Measurements from ENCODE around the gene MRPL37.

MRPL37 gene

DNA sequence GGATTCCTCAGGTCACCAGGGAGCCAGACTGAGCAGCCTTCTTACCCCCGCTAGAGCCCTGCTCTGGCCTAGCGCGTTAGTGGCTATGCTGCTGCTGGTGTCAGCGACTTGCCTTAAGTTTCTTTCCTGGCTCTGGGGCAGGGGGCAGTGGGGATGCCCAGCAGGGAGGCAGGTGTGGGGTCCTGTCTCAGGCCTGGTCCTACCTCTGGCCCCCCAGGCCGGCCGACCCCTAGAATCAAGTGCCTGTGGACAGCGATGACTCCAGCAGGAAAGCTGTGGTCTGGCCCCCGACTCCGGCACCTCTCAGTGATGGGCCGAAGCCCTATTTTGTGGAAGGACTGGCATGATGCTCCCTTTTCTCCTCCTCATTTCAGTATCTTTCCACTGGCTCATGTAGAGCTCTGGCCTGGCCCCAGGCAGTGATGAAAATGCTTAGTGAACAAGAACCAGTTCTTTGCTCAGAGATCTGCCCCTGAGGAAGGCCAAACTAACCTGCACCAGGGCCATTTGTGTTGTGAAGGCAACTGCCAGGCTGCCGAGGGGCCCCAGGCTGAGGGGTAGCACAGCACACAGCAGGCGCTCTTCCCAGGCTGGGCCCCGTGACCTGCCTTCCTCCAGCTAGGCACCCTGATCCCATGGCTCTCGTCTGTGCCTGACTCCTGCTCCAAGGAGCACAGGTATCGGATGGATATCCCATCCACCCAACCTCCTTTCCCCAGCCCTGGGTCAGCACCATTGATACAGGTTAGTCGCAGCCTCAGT is 23.7 kb downstream of the MRPL37 start:
- TF ChIP-seq ZNF384 (IDR thresholded peaks at IDR 0.05), result no peak
- TF ChIP-seq HDGF (IDR thresholded peaks at IDR 0.05; ENCODE audit: borderline replicate concordance), result no peak
- TF ChIP-seq ELF4 (IDR thresholded peaks at IDR 0.05), result no peak
- POLR2A ChIA-PET, result no interaction called here
- CTCF ChIA-PET, result no interaction called here
- no peak for DNase-seq (ENCODE audit: extremely low spot score)

- TF ChIP-seq CTBP1 (IDR thresholded peaks at IDR 0.05; ENCODE audit: borderline replicate concordance) (no peak), L3MBTL2 (conservative IDR thresholded peaks at IDR 0.05) (no peak), SUZ12 (IDR thresholded peaks at IDR 0.05) (no peak), FOXM1 (IDR thresholded peaks at IDR 0.05; ENCODE audit: borderline replicate concordance) (no peak), TARDBP (IDR thresholded peaks at IDR 0.05) (no peak), FOXK2 (IDR thresholded peaks at IDR 0.05) (no peak), HDGF (IDR thresholded peaks at IDR 0.05; ENCODE audit: borderline replicate concordance) (no peak), BHLHE40 (IDR thresholded peaks at IDR 0.05; ENCODE audit: borderline replicate concordance) (no peak), ARNT (IDR thresholded peaks at IDR 0.05) (no peak), FOXA1 (IDR thresholded peaks at IDR 0.05) (no peak), SP1 (IDR thresholded peaks at IDR 0.05) (no peak), LEF1 (IDR thresholded peaks at IDR 0.05; ENCODE audit: borderline replicate concordance) (no peak), ZNF384 (IDR thresholded peaks at IDR 0.05) (no peak), NFRKB (IDR thresholded peaks at IDR 0.05) (no peak), PKNOX1 (IDR thresholded peaks at IDR 0.05) (no peak), ELF4 (IDR thresholded peaks at IDR 0.05) (no peak)
- CTCF ChIA-PET, result no interaction called here
- POLR2A ChIA-PET, result no interaction called here
- no peak for DNase-seq (ENCODE audit: extremely low spot score)
Observed at GRCh38 chr1:54224233-54224632, 24.3 kb downstream of the MRPL37 start.

DNA sequence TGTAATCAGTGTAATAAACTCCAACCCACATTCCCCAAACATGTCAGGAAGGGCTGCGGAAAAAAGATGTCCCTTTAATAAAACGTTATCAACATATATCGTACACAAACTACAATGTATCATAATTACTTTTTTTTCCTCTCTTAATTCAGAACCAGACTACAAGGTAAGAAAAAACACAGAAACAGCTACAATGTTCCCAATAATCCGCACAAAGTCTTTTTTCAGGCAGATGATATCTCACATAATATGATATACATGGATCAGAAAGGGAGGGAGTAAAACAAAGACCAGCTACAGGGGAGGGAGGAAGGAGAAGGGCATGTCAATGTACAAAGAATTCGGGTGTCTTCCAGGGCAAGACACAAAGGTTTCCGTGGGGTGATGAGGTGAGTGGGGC is 25.4 kb downstream of the MRPL37 start:
- POLR2A ChIA-PET, result no interaction called here
- DNase-seq (ENCODE audit: extremely low spot score), result no peak
- CTCF ChIA-PET, result no interaction called here
- TF ChIP-seq CTBP1 (IDR thresholded peaks at IDR 0.05; ENCODE audit: borderline replicate concordance) (no peak), LEF1 (IDR thresholded peaks at IDR 0.05; ENCODE audit: borderline replicate concordance) (no peak), ARNT (IDR thresholded peaks at IDR 0.05) (no peak), ELF4 (IDR thresholded peaks at IDR 0.05) (no peak)

DNA sequence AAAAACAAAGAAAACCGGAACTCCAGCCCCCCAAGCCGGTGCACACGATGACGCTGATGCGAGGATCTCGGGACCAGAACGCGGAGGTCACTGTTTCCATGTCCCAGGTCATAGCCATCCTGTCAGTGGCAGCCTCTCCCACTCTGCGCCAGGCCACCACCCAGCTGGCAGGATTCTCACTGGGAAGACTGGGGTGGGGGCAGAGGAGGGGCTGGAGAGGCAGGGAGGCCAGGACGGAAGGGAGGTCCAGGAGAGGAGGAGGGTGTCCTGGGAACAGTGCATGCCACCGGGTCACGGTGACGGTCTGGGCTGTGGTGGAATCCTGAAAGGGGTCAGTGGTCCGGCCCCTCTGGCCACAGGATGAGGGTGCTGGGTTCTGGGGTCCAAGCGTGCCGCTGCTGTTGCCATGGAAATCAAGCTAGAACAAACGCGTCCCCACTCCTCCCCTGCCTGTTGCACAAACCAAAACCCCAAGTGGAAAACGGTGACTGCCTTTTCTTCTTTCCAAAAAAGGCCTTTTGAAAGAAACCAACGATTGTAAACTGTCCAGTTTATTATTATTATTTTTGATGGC is 26.1 kb downstream of the MRPL37 start:
- TF ChIP-seq FOXM1 (IDR thresholded peaks at IDR 0.05; ENCODE audit: borderline replicate concordance) (no peak), LEF1 (IDR thresholded peaks at IDR 0.05; ENCODE audit: borderline replicate concordance) (no peak), ELF4 (IDR thresholded peaks at IDR 0.05) (no peak)
- DNase-seq (ENCODE audit: extremely low spot score), result no peak
- POLR2A ChIA-PET, result no interaction called here
- CTCF ChIA-PET, result no interaction called here

DNA sequence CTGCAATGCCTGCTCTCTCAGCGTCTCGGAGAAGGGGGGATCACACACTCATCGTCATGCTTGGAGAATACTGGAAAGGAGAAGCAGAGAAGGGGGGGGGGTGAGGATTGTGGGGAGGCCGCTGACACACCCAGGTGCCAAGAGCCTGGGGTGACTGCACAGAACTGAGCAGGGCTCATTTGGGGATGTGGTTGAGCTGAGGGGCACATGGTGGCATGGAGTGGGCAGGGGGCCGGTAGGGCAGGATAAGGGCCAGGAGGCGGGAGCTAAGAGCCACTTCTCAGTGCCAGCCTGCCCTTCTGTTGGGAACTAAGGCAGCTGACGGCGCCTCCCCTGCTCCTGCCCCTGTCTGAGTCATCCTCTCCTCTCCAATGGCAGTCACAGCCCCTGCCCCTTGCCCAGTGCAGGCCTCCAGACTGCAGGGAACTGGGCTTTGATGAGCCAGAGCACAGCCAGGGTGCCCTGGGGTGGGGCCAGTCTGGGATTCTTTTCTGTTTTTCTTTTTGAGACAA is 27.2 kb downstream of the MRPL37 start:
- ChIA-PET POLR2A (interaction anchor here (0.7 kb wide), 1 partner anchor 179 kb away, joined by 3 read pairs; the partner anchor contains the start of gene SSBP3), CTCF (no interaction called here)
- TF ChIP-seq HDGF (IDR thresholded peaks at IDR 0.05; ENCODE audit: borderline replicate concordance) (no peak), ELF4 (IDR thresholded peaks at IDR 0.05) (no peak), FOXM1 (IDR thresholded peaks at IDR 0.05; ENCODE audit: borderline replicate concordance) (no peak), NFRKB (IDR thresholded peaks at IDR 0.05) (no peak), CTBP1 (IDR thresholded peaks at IDR 0.05; ENCODE audit: borderline replicate concordance) (no peak), FOXA1 (IDR thresholded peaks at IDR 0.05) (no peak), L3MBTL2 (conservative IDR thresholded peaks at IDR 0.05) (no peak), TARDBP (IDR thresholded peaks at IDR 0.05) (no peak), LEF1 (IDR thresholded peaks at IDR 0.05; ENCODE audit: borderline replicate concordance) (no peak)
- no peak for DNase-seq (ENCODE audit: extremely low spot score)

DNA sequence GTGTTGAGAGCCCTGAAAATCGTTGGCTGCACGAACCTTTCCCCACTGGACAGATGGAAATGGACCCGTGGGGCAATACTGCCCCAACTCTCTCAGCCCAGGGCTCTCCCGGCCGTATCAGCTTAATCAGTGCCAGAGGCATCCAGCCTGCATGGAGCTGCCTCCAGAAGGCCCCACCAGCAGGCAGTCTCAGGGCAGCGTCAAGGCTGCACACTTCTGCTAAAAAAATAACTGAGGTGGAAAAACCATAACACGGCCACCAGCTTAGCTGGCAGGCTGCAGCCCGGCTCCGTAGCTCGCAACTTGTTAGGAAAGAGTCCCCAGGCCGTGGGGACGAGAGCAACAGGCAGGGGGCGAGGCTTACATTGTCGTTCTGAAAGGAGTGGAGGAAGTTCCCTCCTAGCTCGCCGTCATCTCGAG is 27.9 kb downstream of the MRPL37 start:
- CTCF ChIA-PET, result no interaction called here
- no peak for DNase-seq (ENCODE audit: extremely low spot score)
- TF ChIP-seq L3MBTL2 (conservative IDR thresholded peaks at IDR 0.05), result no peak
- POLR2A ChIA-PET, result interaction anchor here (0.7 kb wide), 1 partner anchor 178 kb away, joined by 3 read pairs; the partner anchor contains the start of gene SSBP3

GRCh38 chr1:54228638-54229079 is 28.7 kb downstream of the MRPL37 start:
- no peak for TF ChIP-seq ZNF384 (IDR thresholded peaks at IDR 0.05)
- TF ChIP-seq BHLHE40 (IDR thresholded peaks at IDR 0.05; ENCODE audit: borderline replicate concordance), result no peak
- TF ChIP-seq PKNOX1 (IDR thresholded peaks at IDR 0.05), result no peak
- TF ChIP-seq SUZ12 (IDR thresholded peaks at IDR 0.05), result no peak
- TF ChIP-seq ARNT (IDR thresholded peaks at IDR 0.05), result no peak
- TF ChIP-seq FOXK2 (IDR thresholded peaks at IDR 0.05), result no peak
- TF ChIP-seq FOXM1 (IDR thresholded peaks at IDR 0.05; ENCODE audit: borderline replicate concordance), result no peak
- no peak for TF ChIP-seq CTBP1 (IDR thresholded peaks at IDR 0.05; ENCODE audit: borderline replicate concordance)
- no peak for TF ChIP-seq L3MBTL2 (conservative IDR thresholded peaks at IDR 0.05)
- no peak for TF ChIP-seq SP1 (IDR thresholded peaks at IDR 0.05)
- no peak for TF ChIP-seq HDGF (IDR thresholded peaks at IDR 0.05; ENCODE audit: borderline replicate concordance)
- TF ChIP-seq TARDBP (IDR thresholded peaks at IDR 0.05), result no peak
- no peak for TF ChIP-seq NFRKB (IDR thresholded peaks at IDR 0.05)
- TF ChIP-seq ELF4 (IDR thresholded peaks at IDR 0.05), result no peak
- TF ChIP-seq FOXA1 (IDR thresholded peaks at IDR 0.05), result no peak
- TF ChIP-seq LEF1 (IDR thresholded peaks at IDR 0.05; ENCODE audit: borderline replicate concordance), result no peak
- CTCF ChIA-PET, result interaction anchor here (1.3 to 1.5 kb wide), 2 partner anchors 8 to 261 kb away, joined by 3 to 6 read pairs; no protein-coding TSS in a partner anchor
- POLR2A ChIA-PET, result no interaction called here
- no peak for DNase-seq (ENCODE audit: extremely low spot score)

All from HEK293T (cell line).